GM04503 (cell line): ENCODE data around the gene LRP2.
"Not testable (repeated sequence)": the region's sequence is repeated elsewhere in the genome, so short reads cannot be mapped to it uniquely, and the experiment has no call there.

Experiments used
- DNase-seq: peaks from one replicate; pipeline ENCODE4 v3.0.0-alpha.2; 2012; ENCODE audit warnings: low read depth

Gene LRP2

DNA sequence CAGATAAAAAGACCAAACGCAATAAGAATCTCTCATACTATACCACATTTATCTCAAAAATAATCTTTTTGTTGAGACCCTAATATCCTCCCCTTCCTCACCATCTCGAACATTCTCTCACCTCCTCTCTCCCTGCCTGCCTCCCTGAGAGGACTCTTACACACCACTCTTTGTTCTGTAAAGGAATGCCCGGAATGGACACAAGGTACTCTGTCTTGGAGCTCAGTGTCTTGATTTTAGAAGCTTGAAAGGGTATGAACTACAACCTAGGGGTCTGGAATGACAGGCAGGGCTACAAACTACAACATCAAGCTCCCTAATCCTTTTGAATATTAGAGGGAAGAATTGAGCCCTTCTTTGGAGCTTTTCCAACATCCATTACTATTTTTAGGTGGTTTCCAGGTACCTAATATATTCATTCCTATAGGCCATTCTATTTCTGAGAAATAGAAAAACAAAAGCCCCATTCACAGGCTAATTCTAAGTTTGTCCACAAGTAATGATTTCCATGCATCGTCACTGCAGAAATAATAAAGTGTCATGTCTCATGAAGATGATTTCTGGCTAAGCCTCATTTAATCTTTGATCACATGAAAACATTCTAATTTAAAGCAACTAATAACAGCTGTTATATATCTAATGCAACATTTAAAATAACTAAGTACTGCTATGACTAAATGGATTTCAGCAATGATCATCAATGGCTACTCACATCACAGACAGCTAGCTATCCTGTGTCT, 60.6 kb downstream of the LRP2 start:
- no peak for DNase-seq

DNA sequence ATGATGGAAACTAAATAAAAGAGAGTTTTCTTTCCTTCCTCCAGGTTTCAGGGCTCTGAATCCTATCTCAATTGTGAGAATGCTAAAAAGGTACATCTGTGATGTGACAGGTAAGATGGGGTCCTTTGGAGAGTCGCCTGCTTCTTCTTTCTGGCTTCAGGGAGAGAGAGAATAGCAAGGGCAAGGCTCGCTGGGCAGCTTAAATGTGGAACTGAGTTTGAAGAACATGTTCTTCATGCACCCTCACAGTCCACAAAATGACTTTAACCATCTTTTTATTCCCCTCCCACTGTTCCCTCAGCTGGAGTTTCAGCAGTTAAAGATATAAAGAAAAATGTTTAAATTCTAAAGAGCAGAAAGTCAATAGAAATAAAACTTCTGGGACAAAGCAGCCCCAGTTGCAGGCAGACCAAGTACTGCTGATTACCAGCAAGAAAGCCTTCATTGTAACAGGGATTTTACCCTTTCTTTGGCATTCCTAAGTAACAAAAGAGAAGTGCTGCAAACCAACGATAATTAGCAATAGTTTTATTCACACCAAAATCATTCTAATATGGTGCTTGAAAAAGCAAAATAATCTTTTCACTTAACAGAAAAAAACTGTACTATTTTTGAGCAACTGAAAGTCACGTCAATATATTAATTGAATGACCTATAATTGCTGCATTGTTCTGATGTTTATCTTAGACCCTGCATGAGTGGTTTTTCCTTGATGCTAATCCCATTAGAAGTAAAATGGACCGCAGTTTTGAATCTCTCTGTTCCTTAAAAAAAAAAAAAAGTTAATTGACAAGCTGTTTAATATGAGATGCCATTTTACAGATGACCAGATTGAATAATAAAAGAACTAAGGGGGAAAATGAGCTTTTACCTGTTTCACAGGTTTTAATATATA, 61.5 kb downstream of the LRP2 start:
- no peak for DNase-seq

DNA sequence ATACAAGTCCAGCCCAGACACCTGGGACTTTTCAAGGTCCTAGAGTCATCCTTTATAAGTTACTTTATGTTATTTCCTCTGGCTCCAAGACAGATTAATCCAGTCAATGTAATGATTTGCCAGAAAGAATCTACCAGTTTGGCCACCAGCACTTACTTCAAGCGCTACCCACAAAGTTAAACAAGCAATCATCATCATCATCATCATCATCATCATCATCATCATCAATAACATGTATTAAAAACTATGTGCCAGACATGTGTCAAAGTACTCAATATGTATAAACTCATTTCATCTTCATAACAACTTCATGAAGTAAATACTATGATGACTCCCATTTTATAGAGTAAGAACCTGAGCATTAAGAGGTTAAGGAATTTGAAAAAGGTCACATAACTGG, 64.3 kb downstream of the LRP2 start:
- no peak for DNase-seq

DNA sequence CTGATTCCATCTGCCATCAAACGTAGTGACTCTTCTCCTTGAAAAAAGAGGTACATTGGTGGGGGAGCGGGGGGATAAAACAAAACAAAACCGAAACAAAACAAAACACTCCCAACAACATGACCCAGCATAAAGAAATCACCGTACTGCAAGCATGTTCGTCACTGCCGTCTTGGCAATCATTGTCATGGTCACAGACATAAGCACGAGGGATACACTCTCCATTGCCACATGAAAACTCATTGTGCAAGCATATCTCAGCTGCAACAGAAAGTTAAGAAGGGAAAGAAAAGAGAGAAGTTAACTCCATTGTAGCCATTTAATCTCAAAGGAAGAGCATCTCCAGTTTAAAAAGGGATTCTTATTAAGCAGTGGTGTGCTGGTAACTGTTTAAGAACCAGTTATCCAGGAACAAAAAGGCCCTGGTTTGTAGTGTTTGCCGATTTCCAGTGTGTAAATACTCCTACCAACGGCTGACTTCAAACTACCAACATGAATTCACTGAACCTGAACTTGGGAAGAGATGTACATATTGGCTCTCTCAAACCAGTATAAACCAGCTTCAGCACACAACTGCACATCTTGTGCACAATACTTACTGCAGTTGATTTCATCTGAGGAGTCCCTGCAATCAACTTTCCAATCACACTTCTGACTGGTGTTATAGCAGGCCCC, 68.2 kb downstream of the LRP2 start:
- no peak for DNase-seq

DNA sequence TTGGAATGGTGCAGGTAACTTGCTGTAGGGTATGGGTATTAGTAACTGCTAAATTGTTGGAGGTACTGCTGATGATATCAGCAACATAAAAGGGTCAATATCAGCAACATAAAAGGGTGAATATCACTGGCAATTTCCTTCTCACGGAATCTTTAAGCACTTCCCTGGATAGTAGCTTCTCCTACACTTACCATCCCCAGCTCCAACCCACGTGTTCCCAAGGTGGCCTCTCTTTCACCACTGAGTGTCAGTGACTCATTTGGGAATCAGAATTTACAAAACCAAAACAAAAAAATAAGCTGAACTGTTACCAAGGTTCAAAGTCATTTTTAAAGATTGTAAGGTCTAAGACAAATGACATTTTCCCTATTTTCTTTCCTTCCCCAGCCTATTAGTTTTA, 70.8 kb downstream of the LRP2 start:
- DNase-seq = no peak

DNA sequence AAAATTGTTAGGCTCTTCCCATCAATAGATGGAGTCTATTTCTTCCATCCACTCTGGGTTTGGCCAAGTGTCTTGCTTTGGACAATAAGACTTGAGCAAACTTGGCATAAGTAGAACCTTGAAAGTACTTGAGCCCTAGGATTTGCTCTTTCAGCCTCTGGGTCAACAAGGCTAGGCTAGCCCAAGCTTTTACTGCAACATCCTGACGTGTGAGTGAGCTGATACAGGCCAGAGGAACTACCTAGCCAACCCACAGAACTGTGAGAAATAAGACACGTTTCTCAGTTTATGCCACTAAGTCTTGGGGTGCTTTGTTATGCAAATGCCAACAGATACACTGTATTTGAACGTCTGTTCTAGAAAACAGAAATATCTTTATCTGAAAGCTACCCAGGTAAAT, 71.9 kb downstream of the LRP2 start:
- no peak for DNase-seq

DNA sequence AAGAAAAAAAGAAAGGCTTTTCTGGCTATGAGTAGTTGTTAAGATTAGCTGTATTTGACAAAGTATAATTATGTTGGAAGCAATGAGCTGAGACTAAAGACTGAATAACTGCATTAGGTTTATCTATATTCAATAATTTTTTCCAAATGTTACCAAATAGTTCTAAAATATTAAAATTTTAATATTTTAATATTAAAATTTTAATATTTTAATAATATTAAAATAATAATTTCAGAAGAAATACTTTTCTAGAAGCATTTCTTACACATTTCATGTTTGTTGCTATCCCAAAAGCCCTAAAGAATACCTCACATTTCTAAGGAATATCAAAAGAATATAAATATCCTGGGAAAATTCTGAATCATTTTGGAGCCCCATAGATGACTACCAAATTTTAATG, 74.7 kb downstream of the LRP2 start:
- DNase-seq = no peak

DNA sequence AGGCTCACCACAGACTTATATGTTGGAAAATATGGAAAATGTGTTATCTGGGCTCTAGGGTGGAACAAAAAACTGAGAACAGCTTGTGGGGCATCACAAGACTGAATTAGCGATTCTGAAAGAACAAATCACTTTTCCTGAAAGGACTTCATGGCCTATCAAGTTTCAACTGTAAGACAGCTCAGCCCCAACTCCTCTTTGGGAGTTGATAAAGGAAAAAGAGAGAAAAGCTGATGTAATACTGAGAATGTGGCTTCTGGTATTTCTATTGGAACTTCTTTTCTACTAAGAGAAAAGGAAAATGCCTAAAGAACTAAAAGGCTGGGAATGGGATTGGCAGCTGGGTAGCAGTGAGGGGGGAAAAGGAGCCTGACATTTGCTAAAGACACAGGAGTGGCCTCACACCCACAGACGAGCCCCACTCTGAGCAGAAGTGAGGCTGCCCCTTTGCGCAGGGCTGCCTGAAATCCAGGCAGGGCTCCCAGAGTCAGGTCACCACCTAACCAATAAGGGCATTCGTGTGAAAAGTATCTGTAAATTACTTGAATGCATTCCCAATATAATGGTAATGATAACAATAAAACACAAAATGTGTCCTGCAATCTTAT, 75.6 kb downstream of the LRP2 start:
- DNase-seq = no peak

DNA sequence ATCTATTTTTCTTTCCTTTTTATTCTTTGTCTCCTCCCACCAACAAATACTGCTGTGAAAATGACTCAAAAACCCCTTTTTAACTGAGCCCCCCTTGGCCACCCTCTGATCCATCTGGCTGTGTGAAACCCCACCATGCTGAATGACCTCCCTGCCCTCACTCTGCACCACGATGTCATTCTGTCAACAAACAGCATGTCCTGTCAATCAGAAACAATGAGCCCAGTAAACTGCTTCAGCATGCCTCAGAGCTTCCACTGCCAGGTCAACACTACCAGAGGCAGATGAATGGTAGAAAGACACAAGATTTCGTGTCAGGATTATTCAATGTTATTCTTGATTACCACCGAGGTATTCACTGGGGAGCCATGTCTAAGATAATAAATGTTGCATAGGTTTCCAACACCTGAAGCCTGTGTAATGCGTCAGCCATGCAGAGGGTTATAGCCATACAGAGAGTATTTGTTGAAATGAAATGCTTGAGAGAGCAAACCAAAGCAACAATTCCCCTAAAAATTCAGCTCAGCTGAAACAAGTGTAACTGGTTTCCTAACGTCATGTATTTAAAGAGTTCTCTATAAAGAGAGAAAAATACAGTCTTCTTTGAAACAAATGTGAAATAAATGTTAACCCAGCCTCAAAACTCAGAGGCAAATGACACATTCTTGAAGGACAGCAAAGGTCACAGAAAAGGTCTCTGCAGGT, 76.7 kb downstream of the LRP2 start:
- no peak for DNase-seq

DNA sequence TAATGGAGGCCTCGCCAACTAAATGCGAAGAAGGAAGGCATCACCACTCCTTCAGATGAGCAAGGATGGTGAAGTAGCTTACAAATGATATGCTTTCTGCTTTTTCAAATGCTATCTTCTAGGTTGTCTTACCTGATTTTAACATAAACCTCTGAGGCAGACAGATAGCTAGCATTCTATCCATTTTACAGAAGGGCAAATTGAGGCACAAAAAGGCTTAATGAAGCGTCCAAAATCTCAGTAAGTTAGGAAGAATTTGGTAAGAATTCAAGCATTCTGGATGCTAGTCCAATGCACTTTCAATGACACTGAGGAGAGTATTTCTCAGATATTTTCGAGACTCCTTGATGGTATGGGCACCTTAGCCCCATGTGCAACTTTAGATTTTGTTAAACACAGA, 81.8 kb downstream of the LRP2 start:
- no peak for DNase-seq

DNA sequence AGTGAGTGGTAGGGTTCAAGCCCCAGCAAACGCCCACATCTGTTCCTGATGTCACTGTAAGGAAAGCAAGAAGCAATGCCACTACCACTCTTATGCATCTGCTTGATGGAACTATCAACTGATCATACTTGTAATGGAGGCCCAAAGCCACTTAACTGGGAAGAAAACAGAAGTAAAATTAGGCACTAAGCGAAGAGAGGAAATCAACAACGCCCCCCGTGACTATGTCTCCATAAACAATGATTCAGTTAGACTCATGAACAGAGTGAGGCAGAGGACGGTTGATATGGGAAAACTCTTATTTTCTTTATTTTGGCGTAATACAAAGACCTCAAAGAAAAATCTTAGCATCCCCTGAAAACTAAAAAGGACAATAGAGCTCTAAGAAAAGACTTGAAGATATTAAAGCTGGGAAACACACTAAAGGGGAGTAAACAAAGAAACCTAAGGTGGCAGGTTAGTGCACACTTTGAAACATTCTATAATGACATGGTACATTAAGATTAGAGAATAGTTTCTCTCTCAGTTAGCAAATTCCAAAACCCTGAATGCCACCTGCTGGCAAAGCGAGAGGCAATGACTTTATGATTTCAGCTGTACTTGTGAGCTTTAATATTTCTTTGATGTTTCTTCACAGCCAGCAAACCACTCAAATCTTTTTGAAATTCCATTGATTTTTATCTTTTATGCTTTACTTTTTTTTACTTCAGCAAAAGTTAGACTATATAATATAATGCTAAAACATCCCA, 86.5 kb downstream of the LRP2 start:
- DNase-seq = no peak

DNA sequence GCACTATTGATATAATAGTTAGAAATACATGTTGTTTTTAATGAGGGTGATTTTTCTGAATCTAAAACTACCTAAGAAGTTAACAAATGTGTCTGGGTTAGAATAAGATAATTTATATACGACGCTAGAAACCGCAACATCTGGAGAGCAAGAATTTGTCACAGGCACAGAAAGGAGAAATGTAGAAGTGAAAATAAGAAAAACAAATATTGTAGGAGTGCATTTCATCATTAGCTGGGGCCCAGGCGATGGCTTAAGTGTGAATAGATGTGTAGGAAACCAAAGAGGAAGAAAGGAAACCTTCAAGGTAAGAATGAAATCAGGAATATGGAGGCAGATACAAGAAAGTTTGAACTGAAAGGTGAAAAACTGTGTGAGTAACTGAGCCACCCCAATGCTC, 90.3 kb downstream of the LRP2 start:
- DNase-seq = no peak

DNA sequence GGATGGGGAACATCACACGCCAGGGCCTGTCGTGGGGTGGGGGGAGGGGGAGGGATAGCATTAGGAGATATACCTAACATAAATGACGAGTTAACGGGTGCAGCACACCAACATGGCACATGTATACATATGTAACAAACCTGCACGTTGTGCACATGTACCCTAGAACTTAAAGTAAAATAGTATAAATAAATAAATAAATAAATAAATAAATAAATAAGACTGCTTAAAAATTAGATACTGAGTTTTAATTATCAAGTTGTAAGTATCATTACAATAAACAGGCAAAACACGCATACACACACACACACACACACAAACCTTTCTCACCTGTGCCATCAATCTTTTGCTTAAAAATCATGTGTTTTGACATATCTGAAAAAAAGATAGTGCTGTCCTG, 91.8 kb downstream of the LRP2 start:
- DNase-seq = not testable (repeated sequence)

DNA sequence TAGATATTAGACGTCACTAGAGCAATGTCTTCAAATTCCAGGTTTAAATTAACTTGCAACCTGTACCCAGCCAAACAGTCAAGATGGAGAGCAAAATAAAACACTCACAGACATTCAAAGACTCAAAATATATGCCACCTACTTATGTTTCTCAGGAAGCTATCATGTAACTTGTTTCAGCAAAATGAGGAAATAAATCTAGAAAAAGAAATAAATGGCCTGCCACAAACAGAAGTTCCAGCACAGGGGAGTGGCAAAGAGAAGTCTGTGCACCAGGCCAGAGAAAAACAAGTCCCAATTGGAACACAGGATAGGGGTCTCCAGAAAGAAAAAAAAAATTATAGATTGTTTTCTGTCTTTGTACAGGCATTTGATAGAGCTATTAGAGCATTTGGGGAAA, 96.7 kb downstream of the LRP2 start:
- DNase-seq = no peak

DNA sequence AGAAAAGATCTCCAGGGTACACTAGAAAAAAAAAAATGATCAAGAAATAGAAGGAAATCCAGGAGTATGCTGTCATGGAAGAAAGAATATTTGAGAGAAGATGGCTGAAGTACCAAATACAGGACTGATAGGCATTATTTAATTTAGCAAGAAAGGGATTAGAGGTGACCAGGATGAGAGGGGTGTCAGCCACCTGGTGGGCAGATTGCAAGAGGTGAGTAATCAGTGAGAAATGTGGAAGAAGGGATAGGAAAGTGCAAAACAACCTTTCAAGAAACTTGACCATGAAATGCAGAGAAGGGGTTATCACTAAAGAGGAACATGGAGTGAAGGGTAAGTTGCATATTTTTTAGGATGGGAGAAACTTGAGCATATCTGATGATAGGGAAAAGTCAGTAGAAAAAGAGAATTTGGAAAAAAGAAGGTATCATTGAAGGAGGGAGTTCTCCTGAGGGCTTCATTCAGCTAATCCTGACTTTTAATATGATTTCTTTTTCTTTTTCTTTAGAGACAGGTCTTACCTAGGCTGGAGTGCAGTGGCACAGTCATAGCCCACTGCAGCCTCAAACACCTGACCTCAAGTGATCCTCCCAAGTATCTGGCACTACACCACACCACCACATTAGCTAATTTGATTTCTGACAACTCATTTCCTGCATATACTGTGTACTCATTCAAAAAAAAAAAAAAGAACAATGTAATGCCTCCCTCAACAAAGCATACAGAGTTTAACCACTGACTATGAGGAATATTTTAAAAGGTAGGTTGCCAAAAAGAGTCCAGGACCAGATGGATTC, 101.3 kb downstream of the LRP2 start:
- DNase-seq = no peak

DNA sequence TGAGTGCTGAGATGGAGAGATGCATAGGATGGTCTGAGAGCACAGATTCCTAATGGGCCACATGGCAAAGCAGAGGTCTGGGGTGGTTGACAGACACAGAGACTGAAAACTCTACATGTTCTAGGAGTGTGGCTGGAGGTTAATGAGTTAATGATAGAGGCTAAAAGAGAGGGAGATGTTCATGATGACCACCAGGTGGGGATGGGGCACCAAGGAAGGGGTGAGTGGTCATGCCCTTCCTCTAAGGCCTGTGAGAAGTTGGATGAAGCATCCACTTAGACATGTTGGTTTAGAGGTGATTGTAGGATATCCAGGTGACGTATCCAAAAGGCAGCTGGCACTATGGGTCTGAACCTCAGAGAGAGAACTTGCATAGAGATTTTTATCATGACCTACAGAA, 102.1 kb downstream of the LRP2 start:
- no peak for DNase-seq

DNA sequence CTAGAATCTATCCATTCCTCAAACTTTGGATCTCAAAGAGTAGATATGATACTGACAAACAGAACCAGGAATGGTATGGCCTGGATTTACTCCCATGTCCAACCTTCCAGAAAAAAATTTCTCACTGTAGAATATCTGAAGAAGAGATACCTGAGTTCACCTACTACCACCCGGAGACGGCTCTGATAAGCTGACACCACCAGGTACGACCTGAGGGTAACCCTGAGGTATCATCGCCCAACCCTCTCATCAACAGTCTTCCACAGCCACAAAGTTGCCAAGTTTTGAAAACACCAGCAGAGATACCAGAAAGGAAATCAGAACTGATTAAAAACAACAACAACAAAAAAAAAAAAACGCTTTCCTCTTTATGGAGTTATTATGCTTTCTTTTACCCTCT, 102.9 kb downstream of the LRP2 start:
- DNase-seq = no peak

DNA sequence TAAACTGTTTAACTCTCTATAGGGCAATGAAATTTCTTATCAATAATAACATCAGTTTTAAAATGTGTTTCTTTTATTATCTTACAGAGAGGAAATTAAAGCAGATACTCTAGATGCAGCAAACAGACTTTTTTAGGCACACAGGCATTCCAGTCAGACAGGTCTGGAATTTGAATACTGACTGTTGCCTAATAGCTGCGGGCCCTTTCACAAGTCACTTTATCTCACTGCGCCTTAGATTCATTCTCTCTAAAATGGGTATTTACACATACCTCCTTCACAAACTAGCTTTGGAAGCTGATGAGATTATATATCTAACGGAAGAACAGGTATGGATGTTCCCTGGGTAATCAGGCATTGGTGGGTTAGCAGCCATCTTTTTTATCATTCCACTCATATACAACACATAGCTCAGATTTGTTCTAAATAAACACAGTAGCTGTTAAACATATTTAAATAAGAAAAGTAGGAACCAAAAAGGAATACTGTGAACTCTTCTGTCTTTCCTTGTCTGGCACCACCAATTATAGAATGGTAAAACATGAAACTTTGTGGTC, 104.2 kb downstream of the LRP2 start:
- no peak for DNase-seq

DNA sequence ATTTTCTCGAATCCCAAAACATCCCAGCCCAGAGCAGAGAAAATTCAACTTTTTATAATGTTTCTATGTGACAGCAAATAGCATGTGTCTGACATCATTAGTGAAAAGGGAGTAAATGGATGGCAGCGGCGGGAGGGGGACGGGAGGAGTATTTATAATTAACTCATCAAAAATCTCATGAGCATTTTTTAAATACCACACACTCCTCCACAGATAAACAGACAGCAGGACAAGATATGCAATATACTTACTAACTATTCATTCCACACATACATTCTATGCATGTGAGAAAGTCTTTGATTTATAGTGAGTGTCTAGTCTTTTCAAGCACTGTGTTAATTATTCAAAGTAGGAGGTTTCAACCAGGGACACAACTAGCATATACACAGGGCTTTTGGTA, 107.6 kb downstream of the LRP2 start:
- no peak for DNase-seq

DNA sequence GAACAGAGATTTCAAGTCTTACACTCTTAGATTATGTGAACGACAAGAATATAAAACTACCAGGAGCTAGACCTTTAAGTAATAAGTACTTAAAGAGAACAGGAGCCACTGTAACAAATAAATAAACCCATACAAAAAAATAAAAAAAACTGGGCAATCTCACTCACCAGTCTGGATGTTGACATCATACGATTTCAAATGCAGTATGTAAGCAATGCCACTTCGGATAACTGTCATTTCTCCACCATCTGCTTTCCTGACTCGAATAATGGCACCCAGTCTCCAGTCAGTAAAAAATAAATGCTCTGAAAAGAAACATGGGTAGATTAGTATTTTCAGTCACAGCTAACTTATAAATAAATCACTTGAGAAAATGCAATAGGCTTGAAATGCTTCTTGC, 115.1 kb downstream of the LRP2 start:
- DNase-seq = no peak
